Retinal pigment epithelial cell (primary cell): ENCODE results near the gene MAK.
"Not testable (repeated sequence)": the region's sequence is repeated elsewhere in the genome, so short reads cannot be mapped to it uniquely, and the experiment has no call there.

Source experiments
- DNase-seq: peaks from one replicate; pipeline ENCODE4 v3.0.0-alpha.2; 2010; ENCODE audit warnings: low read depth
- H3K4me3 ChIP-seq: 2 replicates; pipeline ENCODE4 v1.5.1; 2011; ENCODE audit warnings: mild to moderate bottlenecking, low read length, control low read depth, moderate library complexity
- TF ChIP-seq, protein P1 (sequence below): conservative IDR thresholded peaks from 2 replicates; pipeline ENCODE4 v1.5.1; 2011; ENCODE audit warnings: low read depth, low read length, control low read depth, inconsistent platforms

The MAK gene

DNA sequence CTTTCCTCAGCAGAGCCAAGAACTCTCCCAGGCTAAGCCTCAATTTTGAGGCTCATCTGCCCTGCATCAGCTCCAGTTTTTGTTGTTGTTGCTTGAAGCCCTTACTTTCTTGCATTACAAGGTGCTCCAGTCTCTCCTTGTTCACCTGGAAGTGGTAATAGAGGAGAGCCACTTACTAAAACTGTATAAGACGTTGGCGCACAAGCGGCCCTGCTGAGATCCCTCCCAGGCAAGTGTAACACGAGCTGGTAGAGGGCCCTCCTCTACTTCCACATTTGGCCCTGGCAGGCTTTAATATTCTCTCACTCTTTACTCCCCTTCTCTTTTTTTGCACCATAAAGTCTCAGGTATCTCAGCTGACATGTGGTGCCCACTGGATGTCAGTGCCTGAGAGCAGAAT lies 24.0 kb upstream of the MAK start:
- no peak overlapping the region for H3K4me3 ChIP-seq
- TF ChIP-seq, protein P1, sequence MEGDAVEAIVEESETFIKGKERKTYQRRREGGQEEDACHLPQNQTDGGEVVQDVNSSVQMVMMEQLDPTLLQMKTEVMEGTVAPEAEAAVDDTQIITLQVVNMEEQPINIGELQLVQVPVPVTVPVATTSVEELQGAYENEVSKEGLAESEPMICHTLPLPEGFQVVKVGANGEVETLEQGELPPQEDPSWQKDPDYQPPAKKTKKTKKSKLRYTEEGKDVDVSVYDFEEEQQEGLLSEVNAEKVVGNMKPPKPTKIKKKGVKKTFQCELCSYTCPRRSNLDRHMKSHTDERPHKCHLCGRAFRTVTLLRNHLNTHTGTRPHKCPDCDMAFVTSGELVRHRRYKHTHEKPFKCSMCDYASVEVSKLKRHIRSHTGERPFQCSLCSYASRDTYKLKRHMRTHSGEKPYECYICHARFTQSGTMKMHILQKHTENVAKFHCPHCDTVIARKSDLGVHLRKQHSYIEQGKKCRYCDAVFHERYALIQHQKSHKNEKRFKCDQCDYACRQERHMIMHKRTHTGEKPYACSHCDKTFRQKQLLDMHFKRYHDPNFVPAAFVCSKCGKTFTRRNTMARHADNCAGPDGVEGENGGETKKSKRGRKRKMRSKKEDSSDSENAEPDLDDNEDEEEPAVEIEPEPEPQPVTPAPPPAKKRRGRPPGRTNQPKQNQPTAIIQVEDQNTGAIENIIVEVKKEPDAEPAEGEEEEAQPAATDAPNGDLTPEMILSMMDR = no peak
- DNase-seq = no peak

DNA sequence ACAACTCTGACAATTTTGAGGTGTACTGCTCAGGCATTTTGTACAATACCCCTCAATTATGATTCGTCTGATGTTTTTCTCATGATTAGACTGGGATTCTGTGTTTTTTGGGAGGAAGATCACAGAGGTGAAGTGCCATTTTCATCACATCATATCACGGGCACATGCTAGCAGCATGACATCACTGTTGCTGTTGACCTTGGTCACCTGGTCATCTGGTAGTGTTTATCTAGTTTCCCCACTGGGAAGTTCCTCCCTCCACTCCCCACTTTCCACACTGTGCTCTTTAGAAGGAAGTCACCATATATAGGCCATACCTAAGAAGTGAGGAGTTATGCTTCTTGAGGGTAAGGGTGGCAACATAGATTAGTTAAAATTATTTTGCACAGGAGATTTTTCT lies 22.7 kb upstream of the MAK start:
- no peak overlapping the region for H3K4me3 ChIP-seq
- no peak for DNase-seq
- TF ChIP-seq, protein P1 = no peak

DNA sequence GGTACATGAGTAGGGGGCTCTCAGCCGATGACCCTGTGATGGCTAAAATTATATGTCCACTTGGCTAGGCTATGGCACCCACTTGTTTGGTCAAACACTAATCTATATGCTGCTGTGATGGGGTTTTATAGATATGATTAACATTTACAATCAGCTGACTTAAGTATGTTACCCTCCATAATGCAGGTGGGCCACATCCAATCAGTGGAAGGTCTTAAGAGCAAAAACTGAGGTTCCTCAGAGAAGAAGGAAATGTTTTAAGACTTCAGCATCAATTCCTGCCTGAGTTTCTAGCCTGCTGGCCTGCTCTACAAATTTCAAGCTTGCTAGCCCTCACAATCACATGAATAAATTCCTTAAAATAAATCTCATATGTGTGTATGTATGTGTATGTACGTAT lies 18.9 kb upstream of the MAK start:
- no peak overlapping the region for H3K4me3 ChIP-seq
- TF ChIP-seq, protein P1 = no peak
- no peak for DNase-seq

DNA sequence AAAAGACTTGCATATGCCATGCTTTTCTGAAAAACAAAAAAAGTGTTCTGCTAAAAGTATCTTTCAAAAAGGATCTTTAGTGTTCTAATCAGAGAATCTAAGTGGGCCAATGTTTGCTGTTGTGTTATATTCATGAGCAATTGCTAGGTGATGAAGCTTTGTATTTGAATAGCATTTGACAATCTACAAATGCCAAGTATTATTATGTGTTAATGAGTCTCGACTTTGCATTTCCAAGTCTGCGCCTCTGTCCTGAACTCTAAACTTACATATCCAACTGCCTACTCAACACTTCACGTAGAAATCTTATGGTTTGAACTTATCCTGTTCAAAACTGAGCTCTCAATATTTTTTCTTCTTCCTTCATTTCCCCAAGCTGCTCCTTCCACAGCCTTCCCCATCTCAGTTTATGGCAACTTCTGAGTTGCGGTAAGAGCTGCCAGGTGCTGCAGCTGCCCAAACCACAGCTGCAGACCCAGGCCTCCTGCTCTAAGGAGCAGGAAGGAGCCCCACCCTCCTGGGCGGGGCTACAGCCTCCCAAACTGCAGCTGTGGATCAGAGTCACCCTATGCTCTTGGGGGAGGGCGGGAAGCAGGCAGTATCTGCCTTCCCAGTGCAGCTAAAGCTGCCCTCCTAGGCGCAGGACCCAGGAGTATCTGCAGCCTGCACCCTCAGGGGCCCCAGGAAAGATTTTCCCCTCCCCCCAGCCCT lies 16.7 kb upstream of the MAK start:
- TF ChIP-seq, protein P1 = no peak
- DNase-seq = no peak
- no peak overlapping the region for H3K4me3 ChIP-seq

DNA sequence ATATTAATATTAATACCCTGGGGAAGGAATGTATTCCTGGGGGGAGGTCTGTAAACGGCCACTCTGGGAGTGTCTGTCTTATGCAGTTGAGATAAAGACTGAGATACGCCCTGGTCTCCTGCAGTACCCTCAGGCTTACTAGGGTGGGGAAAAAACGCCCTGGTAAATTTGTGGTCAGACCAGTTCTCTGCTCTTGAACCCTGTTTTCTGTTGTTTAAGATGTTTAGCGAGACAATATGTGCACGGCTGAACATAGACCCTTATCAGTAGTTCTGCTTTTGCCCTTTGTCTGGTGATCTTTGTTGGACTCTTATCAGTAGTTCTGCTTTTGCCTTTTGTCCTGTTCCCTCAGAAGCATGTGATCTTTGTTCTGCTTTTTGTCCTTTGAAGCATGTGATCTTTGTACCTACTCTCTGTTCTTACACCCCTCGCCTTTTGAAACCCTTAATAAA lies 15.5 kb upstream of the MAK start:
- H3K4me3 ChIP-seq, DNase-seq: not testable (repeated sequence)

DNA sequence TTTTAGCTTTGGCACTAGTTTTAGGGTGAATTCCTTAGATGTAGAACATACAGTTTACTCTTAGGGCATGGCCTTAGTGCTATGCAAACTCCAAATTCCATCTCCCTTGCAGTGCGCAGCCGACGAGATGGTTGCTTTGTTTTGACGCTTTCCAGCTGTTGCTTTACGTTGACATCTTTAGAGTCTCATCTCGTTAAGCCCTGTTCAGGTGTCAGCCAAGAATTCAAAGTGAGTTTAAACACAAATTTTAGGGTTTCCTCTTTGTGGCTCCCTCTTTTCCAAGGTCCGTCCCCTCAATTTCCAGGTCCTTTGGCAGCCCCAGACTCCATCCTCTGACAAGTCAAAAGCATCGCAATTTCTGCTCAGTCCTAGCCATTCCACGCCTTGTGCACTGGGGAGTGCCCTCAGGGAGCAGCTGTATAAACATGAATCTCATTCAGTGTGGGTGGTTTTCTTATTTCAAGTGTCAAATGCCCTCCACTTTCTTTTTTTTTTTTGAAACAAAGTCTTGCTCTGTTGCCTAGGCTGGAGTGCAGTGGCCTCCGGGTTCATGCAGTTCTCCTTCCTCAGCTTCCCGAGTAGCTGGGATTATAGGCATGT lies 14.1 kb upstream of the MAK start:
- TF ChIP-seq, protein P1 = no peak
- no peak overlapping the region for H3K4me3 ChIP-seq
- no peak for DNase-seq

DNA sequence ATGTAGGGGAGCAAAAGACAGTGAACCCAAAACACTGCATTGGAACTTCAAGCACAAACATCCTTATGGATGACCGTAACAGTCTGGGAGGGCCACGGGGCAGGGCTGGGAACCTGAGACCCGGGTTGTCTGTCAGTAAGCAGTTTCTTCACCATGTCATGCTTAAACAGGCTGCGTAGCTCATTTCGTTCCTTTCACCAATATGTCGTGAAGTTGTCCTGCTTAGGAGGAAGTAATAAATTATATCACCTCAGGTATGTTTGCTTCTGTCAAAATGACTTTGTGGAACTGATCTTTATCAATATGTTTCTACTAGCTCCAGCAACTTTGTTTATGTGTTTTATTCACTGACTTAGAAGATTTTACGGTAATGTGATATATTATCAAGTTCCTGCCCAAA lies 12.4 kb upstream of the MAK start:
- H3K4me3 ChIP-seq = no peak overlapping the region
- TF ChIP-seq, protein P1 = no peak
- DNase-seq = no peak
